Gastroesophageal sphincter (tissue), 3 donors: ENCODE measurements around the gene SLC17A9.

Source experiments
- CTCF ChIP-seq, 4 experiments: fragments of 200-600 bp in 2 of 4; fragments of 450-650 bp in 2 of 4; sonication (generic) in 1 of 4; IDR thresholded peaks; one replicate each; pipeline ENCODE4 v1.5.1; 2017 to 2019; ENCODE audit warnings: antibody characterized with exemption in 4 of 4, mild to moderate bottlenecking in 2 of 4, moderate library complexity in 2 of 4
- EP300 ChIP-seq: sonication (generic); formaldehyde crosslinking; IDR thresholded peaks from one replicate; pipeline ENCODE4 v1.6.1; 2017; ENCODE audit warnings: antibody characterized with exemption, mild to moderate bottlenecking
- POLR2A ChIP-seq, 2 donors: fragments of 450-650 bp; IDR thresholded peaks; one replicate each; pipeline ENCODE4 v1.6.1; 2017; ENCODE audit warnings: antibody characterized with exemption in 2 of 2, mild to moderate bottlenecking in 2 of 2, moderate library complexity in 1 of 2

GRCh38 chr20:62906209-62906608 is 46.3 kb upstream of the SLC17A9 start:
- no peak for TF ChIP-seq CTCF (IDR thresholded peaks at IDR 0.05)
- TF ChIP-seq EP300: no peak
- no peak for TF ChIP-seq POLR2A (IDR thresholded peaks at IDR 0.05)
